GM18499 (cell line): ENCODE data around the gene GPC3.

ENCODE experiments used
- ATAC-seq: cut with Tn5 transposase; IDR thresholded peaks from one replicate; pipeline ENCODE4 v1.9.1; 2021; ENCODE audit warnings: moderate number of reproducible peaks; ENCODE audit not compliant: insufficient read depth, unreplicated experiment

Gene GPC3

DNA sequence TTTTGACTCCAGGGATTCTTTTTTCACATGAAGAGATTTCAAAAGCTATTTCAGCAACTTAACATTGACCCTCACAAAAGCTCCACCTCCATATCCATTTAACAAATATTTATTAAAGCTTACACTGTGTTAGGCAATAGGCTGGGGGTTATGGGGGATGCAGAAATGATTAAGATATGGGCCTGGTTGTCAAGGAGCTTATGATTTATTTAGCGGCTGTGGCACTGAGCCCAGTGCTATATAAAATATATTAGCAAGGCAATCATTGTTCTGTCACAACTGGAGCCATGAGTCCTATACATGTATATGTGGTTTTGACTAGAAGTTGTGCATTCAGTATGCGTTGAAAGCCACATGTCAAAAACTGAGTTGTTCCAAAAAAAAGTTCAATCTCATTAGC is 131.1 kb downstream of the GPC3 start:
- no peak for ATAC-seq

- no peak for ATAC-seq
Observed at GRCh38 chrX:133852837-133853356, 132.5 kb downstream of the GPC3 start.

GRCh38 chrX:133852401-133852800 is 133.0 kb downstream of the GPC3 start:
- ATAC-seq = no peak

DNA sequence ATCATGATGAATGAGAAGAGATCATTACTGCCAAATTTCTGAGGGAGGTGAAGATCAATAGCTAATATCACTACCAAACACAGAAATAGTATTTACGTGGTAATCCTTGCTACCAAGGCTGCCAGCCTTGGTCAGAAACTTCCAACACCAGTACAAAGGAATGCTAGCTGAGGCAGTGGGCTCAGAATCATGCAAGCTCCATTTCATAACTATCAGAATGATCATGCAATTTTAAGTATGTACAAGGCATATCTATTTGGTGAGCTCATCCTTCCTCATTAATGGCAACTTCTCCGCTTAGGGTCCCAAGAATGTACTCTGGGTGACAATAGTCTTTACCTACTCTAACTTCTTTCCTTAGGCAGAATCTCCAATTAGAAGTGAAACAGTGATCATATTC is 135.0 kb downstream of the GPC3 start:
- ATAC-seq = no peak

DNA sequence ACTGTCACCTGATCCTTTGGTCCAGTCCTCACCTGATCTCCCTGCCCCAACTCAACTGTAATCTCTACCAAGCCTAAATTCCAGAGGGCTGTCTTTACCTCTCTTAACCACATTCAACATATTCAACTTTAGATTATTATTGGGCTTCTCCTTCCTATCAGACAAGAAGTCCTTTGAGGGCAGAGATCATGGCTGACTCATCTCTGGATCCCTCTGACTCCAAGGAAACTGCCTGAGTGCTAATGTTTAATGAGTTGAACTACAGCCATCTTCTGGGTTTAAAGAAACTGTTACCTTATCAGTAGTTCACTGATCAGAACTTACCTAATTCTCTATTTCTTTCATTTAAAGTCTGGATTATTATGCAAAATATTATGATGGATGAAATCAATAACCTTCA is 135.7 kb downstream of the GPC3 start:
- no peak for ATAC-seq

GRCh38 chrX:133847340-133847994 is 137.9 kb downstream of the GPC3 start:
- no peak for ATAC-seq

GRCh38 chrX:133846311-133846710 is 139.1 kb downstream of the GPC3 start:
- no peak for ATAC-seq

DNA sequence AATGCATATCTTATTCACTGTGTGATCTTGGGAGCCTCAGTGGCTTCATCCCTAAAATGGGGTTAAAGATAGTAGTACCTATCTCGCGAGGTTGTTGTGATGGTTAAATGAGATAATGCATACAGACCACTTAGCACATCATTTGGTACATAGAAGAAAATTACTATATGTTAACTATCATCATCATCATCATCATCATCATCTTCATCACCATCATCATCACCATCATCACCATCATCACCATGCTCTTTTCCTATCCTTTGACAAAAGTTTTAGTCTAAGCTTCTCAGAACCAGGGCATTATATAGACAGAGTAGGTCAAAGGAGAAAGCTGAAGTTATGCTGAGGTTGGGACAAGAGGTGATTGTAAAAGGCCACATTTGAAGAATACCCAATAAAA is 145.0 kb downstream of the GPC3 start:
- no peak for ATAC-seq

- no peak for ATAC-seq
Observed at GRCh38 chrX:133838761-133839676, 146.4 kb downstream of the GPC3 start.

GRCh38 chrX:133837091-133837490 is 148.3 kb downstream of the GPC3 start:
- no peak for ATAC-seq

- no peak for ATAC-seq
Observed at GRCh38 chrX:133836561-133836960, 148.8 kb downstream of the GPC3 start.

- no peak for ATAC-seq
Observed at GRCh38 chrX:133834771-133835170, 150.6 kb downstream of the GPC3 start.

GRCh38 chrX:133819546-133819945 is 165.8 kb downstream of the GPC3 start:
- no peak for ATAC-seq

GRCh38 chrX:133818019-133818418 is 167.4 kb downstream of the GPC3 start:
- no peak for ATAC-seq

GRCh38 chrX:133815496-133815895 is 169.9 kb downstream of the GPC3 start:
- ATAC-seq = no peak

GRCh38 chrX:133813971-133814370 is 171.4 kb downstream of the GPC3 start:
- ATAC-seq = no peak

GRCh38 chrX:133812402-133812801 is 173.0 kb downstream of the GPC3 start:
- no peak for ATAC-seq

GRCh38 chrX:133810925-133811324 is 174.5 kb downstream of the GPC3 start:
- no peak for ATAC-seq

- no peak for ATAC-seq
Observed at GRCh38 chrX:133804072-133804471, 181.3 kb downstream of the GPC3 start.

DNA sequence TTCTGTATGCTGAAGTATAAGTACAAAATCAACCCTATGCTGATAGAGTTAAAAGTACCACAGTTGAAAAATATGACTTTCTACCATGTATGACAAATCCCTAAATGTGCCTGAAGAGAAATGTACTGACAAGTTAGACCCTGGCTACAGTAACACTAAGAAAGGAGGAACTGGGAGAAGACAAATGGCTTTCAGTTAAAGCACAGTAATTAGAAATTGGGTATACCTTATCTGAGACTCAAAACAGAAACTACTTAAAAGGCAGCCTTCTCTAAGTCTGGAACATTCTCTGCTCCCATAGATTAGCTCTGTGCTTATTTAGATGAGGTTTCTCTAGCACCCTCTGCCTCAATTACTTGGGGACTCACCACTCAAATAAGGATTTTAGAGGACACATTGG is 189.1 kb downstream of the GPC3 start:
- ATAC-seq = no peak

GRCh38 chrX:133794126-133794525 is 191.3 kb downstream of the GPC3 start:
- ATAC-seq = no peak
